ENCODE data around the gene C1orf21.
"Not testable (repeated sequence)": the region's sequence is repeated elsewhere in the genome, so short reads cannot be mapped to it uniquely, and the experiment has no call there.

Gene C1orf21, protein sequence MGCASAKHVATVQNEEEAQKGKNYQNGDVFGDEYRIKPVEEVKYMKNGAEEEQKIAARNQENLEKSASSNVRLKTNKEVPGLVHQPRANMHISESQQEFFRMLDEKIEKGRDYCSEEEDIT

DNA sequence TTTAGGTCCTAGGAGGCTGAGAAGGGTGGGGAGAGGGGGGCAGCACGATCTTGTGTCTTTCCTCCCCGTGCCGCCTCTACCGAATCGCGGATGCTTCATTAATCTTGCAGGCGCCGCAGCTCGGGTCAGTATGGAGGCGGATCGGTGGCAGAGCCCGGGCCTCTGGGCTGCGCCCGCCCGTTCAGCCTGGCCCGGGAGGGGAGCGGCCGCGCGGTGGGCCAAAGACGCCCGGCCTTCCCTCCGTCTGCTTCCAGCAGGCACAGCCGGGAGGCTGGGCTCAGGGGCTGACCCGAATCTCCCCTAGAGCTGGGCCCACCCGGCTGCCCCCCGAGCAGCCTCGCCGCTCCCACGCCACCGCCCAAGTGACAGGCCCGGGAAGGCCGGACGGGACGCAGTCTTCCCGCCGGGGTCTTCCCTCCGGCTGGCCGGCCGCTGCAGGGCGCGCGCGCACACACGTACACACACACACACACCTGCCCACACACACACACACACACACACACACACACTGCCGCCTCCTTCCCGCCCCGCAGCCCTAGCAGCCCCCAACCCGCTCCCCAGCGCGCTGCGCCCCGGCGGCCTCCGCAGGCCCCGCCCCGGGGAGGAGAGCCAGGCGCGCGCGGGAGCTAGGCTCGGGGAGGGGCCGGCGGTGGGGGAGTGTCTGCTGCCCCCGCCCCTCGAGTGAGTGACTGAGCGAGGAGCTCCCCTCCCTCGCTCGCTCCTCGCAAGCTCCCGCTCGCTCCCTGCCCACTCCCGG is at the start of gene C1orf21:
TSS of gene C1orf21 (plus strand) at position 718 of the 757 bp plus-strand sequence. CDS start 90,481 bp downstream, outside the sequence.
- peak; percentile 27 for DNase-seq (ENCODE audit: low read depth)

DNA sequence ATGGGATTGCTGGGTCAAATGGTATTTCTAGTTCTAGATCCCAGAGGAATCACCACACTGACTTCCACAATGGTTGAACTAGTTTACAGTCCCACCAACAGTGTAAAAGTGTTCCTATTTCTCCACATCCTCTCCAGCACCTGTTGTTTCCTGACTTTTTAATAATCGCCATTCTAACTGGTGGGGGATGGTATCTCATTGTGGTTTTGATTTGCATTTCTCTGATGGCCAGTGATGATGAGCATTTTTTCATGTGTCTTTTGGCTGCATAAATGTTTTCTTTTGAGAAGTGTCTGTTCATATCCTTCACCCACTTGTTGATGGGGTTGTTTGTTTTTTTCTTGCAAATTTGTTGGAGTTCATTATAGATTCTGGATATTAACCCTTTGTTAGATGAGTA is 49.0 kb upstream of the C1orf21 start:
- not testable (repeated sequence) for DNase-seq (ENCODE audit: low read depth)

DNA sequence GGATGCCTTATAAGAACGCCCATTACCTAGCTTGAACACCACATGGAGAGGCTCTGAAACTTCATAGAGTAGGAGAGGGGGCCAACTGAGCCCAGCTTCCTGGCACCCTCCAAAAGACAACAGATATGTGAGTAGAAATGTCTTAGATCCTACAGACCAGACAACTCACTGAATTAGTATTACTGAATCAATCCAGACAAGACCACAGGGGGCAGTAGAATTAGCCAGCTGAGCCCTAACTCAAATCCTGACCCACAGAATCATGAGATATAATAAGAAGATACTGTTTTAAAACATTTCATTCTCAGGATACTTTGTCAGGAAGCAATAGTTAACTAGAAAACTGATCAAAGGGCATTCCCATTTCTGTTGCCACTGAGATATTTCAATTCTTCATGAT is 45.8 kb upstream of the C1orf21 start:
- DNase-seq (ENCODE audit: low read depth) = no peak

DNA sequence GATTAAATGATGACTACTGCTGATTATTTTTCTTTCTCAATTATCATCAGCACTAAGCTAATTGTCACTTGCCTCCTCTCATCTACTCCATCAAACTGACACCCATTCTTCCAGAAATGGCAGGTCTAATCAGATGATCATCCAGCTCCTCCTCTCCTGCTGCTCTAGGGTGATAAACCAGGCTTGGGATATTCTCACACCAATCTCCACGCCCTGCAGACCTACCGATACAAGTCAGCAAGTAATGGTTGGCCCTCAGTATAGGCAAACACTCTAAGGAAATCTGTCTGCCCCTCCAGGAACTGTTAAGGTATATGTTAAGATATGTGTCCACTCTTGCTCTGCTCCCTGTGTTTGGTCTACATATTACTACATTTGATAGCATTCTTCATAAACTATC is 36.3 kb upstream of the C1orf21 start:
- no peak for DNase-seq (ENCODE audit: low read depth)

DNA sequence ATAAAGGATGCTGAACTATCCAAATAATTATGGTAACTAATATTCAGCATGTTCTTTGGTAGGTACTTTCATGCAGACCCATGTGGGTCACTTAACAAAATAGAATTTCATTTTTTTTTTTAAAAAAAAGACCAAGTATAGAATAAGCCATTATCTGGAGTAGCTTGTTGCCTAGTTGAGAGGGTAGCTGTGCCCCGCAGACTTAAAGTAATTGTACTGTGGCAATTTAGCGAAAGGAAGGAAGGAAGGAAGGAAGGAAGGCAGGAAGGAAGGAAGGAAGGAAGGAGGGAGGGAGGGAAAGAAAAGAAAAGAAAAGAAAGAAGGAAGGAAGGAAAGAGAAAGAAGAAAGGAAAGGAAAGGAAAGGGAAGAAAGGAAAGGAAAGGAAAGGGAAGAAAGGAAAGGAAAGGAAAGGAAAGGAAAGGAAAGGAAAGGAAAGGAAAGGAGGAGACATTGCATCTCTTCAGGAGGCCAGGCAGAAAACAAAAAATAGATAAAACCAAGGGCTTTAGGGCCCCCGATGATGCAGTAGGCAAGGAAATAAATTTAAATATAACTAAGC is 35.3 kb upstream of the C1orf21 start:
- no peak for DNase-seq (ENCODE audit: low read depth)

DNA sequence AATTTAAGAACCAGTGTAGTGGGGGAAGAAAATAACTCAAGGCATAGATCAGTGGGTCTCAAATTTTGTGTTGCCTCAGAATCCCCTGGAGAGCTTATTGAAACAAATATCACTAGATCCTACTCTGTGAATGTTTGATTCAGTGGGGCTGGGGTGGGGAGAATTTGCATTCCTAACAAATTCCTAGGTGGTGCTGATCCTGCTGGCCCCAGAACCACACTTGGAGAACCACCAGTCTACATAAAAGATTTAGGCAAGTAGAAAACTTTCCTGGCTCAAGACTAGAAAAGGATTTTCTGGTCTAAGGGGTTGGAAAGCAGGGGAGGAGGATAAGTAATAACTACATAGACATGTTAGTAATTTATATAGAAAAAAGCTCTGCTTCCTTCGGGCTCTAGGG is 34.1 kb upstream of the C1orf21 start:
- no peak for DNase-seq (ENCODE audit: low read depth)

DNA sequence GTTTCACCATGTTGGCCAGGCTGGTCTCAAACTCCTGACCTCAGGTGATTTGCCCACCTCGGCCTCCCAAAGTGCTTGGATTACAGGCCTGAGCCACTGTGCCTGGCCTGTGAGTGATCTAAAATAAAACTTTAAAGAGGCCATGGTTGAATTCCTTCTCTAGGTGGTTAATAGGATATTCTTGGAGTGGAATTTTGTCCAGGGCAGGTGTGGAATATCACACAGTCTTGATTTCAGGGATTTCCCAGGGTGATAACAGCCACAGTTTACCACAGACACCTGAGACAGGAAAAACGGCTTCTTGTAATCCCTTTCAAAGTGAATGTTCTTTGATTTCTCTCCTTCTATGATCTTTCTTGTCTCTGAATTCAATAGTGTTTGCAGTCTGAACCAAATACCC is 32.1 kb upstream of the C1orf21 start:
- no peak for DNase-seq (ENCODE audit: low read depth)

DNA sequence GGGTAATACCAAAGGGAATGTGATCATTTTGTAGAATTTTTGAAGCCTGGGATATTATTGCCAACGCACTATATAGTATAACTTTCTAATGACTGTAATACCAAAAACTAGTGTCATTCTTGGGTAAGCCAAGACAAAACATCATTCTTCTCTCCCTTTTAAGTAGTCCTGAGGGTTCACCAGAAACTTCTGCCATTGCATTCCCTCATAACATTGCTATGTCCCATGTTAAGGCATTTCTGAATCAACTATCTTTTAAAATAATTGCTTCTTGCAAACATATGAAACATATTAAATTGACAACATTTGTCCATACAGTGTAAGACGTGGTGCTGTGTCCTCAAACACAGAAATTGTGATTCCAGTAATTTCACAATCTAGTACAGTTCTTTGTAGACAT is 29.9 kb upstream of the C1orf21 start:
- DNase-seq (ENCODE audit: low read depth) = no peak

DNA sequence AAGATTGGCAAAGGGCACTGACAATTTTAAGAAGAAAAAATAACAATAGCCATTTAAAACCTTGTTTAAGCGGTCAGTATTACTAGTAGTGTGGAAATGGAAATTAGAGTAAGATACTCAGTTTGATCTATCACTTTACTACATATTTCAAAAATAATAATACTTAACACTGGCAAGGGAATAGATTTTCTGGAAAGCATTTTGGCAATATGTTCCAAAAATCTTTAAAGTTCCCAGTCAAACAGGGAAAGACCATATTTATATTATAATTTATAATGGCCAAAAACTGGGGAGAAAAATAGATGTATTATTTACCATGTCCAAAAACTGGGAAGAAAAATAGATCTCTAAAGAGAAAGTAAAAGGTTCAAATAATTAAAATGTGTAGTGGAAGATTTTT is 28.6 kb upstream of the C1orf21 start:
- DNase-seq (ENCODE audit: low read depth) = no peak

DNA sequence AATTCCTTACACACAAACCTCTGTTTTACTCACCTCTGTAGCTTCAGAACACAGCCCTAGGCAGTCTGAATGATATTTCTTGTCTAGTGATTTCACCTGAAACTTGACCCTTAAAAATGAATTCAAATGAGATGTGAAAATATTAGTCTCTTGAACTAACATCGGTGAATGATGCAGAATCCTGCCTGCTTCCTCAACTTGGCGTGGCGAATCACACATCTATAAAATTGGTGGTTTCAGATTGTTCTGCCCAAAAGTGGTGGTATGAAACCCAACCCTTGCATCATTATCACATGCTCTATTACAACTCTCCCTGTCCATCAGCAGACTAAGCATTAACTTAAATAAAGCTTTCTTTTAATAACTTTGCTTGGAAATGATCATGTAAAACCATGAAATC is 26.9 kb upstream of the C1orf21 start:
- DNase-seq (ENCODE audit: low read depth) = no peak

DNA sequence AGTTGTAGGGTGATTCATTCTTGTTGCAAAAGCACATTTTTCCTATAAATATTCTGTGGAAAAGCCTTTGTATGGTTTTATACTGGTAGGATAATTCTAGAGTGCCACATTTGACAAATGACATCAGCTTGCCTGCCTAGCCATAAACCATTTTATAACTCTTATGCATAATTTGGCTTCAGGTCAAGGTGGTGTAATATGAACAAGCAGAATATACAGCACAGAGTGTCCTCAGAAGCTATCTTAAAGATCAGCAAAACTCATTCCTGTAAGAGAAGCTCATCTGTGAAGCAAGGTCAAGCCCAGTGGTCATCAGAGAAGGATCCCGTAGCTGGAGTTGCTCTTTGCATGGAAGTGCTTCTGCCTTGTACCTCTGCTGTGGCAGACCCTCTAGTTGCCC is 24.0 kb upstream of the C1orf21 start:
- DNase-seq (ENCODE audit: low read depth) = no peak

DNA sequence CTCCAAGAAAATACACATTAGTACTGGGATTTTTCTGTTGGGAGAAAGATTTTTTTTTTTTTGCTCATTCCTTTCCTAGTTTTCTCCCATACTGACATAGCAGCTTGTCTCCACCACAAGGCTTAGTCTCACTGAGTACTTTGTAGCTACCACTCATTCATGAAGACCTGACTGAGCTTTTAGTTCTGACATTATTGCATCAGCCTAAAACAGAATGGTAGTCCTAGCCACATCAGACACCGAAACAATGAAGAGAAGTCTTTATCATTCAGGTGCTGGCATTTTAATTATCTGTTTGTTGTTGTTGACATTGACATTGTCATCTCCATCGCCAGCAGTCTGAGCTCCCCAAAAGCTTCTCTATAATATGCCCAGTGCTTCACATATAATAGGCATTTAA is 21.1 kb upstream of the C1orf21 start:
- no peak for DNase-seq (ENCODE audit: low read depth)

DNA sequence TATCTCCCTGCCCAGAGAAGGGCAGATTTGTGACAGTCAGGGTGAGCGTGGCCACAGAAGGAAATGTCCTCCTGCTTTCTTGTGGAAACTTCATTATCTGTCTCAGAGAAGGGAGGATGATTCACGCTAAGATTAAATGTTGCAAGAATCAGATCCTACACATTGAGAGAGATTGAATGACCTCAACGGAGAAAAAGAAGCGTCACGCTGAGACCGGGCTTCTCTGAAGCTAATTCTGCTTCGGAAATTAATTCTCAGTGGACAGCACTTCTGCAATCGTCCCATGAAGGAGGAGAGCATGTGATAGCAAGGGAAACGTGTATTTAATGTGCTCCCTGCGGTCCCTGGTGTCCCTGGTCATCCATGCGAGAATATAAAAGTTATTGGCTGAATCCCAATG is 19.8 kb upstream of the C1orf21 start:
- no peak for DNase-seq (ENCODE audit: low read depth)

DNA sequence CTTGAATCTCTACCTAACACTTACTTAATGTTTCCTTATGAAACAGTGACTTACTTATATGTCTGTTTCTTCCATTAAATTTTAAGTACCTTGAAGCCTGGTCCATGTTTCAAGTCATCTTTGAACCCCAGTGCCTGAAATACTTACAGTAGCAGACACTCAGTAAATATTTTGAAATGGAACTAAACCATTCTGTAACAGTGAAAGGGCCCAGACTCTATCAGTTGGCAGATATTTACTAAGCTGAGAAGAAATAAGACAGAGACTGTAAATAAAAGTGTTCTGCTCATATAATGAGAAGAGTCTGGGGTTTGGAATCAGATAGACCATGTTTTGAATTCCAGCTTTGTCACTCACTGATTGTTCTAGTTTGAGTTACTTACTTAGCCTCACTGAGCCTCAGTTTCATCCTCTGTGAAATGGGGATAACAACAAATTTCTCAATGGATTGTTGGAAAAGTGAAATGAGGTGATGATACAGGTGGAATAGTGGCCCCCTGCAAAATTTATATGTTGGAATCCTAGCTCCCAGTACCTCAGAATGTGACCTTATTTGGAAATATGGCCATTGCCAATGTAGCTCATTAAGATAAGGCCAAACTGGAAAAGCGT is 19.3 kb upstream of the C1orf21 start:
- DNase-seq (ENCODE audit: low read depth) = no peak

DNA sequence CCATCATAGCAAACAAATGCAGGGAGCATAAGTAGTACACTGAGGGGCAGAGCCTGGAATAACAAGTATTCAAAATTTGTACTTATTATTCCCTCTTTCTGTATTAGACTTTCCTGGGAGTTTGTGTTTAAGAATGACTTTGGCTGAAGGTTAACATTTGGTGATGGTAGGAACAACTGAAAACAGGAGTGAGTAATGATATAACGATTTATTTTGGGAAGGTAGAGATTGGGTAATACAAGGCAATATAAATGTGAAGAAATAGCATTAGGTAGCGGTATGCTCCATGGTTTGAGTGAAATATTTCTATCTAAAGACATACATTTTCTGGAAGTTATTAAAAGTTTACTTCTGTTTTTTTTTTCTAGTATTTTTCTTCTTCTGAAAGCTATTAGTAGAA is 18.5 kb upstream of the C1orf21 start:
- DNase-seq (ENCODE audit: low read depth) = no peak

DNA sequence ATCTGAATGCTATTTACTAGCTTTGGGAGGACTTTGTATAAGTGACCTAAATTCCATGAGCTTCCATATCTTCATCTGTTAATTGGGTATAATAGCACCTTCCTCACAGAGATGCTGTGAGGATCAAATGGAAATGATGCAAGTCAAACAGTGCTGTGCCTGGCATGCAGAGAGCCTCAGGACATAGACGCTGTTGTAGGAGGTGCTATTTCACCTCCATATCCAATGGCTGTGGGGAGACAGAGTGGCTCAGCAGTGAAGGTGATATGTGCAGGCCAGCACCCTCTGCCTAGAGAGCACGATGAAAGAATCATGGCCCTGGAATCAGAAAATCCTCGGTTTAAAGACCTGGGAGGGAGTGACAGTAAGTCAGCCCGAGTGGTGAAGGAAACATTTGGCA is 16.0 kb upstream of the C1orf21 start:
- no peak for DNase-seq (ENCODE audit: low read depth)

DNA sequence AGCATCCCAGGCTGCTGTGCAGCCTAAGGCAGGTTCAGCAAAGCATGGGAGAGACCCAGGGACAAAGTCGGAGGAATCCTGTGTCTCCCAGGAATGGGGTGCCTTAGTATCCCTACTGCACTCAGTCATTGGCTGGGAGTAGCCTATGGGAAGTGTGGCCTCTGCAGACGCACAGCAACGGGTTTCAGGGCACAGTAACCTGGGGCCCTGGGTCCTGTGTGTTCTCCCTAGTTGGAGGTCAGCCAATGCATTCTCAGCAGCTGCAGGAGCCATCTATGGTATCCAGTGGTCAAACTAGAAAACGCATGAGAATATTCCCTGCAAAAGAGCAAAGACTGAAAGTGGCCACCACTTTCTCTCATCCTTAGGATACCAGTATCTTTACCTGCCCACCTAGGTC is 13.7 kb upstream of the C1orf21 start:
- DNase-seq (ENCODE audit: low read depth) = no peak

DNA sequence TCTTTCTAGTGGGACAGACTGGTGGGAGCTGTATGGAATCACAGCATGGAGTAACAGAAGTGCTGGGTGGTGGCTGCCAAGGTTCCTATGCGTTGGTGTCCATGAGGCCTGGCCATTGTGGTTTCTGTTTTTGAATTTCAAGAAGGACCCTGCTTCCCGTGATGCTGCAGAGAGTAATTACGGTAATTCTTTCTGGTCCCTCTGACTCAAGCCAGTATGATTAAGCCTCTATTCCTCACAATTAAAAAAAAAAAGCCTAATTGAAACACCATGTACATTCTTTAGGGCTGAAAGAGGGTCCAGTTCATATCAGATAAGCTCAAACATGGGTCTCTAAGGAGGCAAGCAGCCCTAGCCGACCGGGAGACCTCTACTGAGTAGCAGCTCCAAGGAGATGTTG is 10.5 kb upstream of the C1orf21 start:
- no peak for DNase-seq (ENCODE audit: low read depth)

DNA sequence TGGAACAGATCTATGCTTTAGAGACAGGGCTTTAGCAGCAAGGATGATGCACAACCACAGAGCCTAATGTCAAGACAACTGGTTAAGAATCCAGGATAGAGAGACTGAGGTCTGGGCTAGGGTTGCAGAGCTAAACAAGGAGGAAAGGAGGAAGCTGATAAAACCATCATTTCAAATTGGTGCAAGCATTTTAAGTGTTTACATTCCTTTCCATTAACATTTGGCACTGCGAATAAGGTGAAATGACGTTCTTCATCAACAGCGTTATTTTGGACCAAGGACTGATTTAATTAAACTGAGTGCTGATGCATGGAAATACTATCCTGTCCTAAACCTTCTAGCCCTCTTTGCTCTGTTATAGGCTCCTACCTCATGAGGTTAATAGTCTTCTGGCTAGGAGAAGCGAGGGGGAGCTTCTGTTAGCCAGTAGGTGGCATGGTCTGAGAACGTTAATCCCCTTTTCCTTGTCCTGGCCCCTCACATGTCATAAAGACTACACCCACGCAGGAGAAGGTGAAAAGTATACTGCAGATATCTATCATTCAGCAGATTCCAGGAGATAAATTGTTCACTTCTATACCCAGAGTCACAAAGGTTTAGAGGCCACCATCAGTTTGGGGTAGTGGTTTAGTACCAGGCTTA is 7.6 kb upstream of the C1orf21 start:
- DNase-seq (ENCODE audit: low read depth) = no peak

DNA sequence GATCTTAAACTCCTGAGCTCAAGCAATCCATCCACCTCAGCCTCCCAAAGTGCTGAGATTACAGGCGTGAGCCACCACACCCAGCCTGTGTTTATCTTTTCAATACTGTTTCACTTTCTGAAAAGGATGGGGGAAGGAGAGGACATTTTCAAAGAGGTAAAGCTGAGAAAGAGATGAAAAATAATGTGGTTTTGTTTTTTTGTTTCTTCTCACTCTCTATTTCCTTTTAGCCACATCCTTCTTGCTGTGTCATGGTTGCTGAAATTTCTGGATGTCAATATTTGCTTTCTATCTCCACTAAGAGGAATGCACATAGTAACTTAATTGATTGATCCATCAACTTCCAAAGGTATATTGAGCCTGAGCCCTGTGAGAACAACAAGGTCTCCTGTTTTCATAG is 6.4 kb upstream of the C1orf21 start:
- no peak for DNase-seq (ENCODE audit: low read depth)

DNA sequence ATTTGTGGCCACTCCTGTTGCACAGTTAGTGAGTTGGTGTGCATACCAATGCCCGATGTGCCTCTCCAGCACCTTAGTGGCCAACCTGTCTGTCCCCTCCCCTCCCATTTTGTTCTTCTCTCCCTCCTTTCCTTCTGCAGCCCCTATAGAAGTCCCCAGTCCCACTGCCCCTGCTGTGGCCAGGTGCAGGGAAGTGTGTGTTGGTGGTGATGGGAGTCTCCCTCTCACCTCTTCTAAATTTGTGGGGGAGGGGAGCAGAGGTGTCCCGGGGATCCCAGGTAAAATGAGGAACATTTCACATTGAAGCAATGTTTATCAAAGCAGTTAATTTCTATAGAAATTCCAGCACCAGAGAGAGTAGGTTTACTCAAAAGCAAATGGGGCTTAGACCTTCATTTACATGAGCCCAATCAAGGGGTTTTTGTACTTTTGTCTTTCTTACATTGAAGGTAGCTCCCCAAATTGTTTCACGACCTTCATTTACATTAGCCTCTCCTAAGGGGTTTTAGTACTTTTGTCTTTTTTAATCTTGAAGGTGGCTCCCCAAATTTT is 3.0 kb upstream of the C1orf21 start:
- DNase-seq (ENCODE audit: low read depth) = no peak

DNA sequence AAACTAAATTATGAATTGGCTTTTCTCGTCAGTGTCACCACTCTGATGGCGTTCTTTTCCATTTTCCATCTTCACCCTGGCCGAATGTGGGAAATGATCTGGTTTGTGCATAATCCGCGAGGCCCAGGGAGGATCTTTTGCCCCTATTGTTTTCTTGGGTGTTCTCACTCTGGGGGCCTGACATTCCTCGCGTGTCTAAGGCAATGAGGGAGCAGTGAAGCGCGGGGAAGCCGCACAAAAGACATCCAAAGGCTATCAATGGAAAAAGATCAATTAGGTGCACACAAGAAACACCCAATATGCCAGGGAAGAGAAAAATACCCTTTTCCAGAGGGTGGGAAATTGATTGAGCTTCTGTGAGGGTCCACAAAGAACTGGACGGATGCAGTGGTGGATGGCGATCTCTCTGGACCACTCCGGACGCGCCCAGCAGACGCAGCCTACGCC is 941 bp upstream of the C1orf21 start:
- no peak for DNase-seq (ENCODE audit: low read depth)

DNA sequence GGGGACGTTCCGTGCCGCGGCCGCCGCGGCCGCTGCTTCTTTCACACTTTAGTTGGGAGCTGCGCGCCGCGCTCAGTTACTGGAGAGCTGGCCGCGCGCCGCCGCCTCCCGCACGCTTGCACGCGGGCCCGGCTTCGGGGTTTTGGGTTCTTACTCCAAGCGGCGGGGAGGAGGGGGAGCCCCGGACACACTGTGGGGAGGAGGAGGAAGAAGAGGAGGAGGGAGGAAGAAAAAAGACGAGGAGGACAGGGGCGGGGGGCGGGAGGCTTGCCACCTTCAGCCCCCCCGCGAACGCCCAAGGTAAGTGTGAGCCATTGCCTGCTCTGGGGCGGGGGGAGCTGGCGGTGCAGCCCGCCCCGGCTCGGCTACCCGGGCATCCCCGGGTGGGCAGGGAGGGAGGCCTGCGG is 243 bp downstream of the C1orf21 start:
- DNase-seq (ENCODE audit: low read depth) = no peak
